HG03354 (cell line): ENCODE data around the gene MYBBP1A.

Source experiments
- ATAC-seq: cut with Tn5 transposase; IDR thresholded peaks from one replicate; pipeline ENCODE4 v1.9.1; 2021; ENCODE audit warnings: mild to moderate bottlenecking; ENCODE audit not compliant: unreplicated experiment, poor library complexity, severe bottlenecking

The MYBBP1A gene

GRCh38 chr17:4529533-4530152 lies 25.5 kb downstream of the MYBBP1A start:
- ATAC-seq: no peak

- ATAC-seq: no peak
Observed at GRCh38 chr17:4527566-4528125, 27.5 kb downstream of the MYBBP1A start.

GRCh38 chr17:4527134-4527533 lies 28.1 kb downstream of the MYBBP1A start:
- no peak for ATAC-seq

- ATAC-seq: no peak
Observed at GRCh38 chr17:4525691-4526397, 29.3 kb downstream of the MYBBP1A start.

- ATAC-seq: no peak
Observed at GRCh38 chr17:4523946-4524345, 31.2 kb downstream of the MYBBP1A start.

GRCh38 chr17:4522661-4523060 lies 32.5 kb downstream of the MYBBP1A start:
- no peak for ATAC-seq

- ATAC-seq: no peak
Observed at GRCh38 chr17:4520894-4521600, 34.1 kb downstream of the MYBBP1A start.

GRCh38 chr17:4520060-4520893 lies 34.9 kb downstream of the MYBBP1A start:
- no peak for ATAC-seq

GRCh38 chr17:4519361-4519788 lies 35.8 kb downstream of the MYBBP1A start:
- no peak for ATAC-seq

- no peak for ATAC-seq
Observed at GRCh38 chr17:4518901-4519300, 36.3 kb downstream of the MYBBP1A start.

- no peak for ATAC-seq
Observed at GRCh38 chr17:4516735-4517134, 38.4 kb downstream of the MYBBP1A start.

GRCh38 chr17:4515501-4515900 lies 39.7 kb downstream of the MYBBP1A start:
- ATAC-seq: no peak

GRCh38 chr17:4514779-4515178 lies 40.4 kb downstream of the MYBBP1A start:
- ATAC-seq: no peak

GRCh38 chr17:4514206-4514605 lies 41.0 kb downstream of the MYBBP1A start:
- ATAC-seq: no peak

GRCh38 chr17:4513113-4514032 lies 41.8 kb downstream of the MYBBP1A start:
- ATAC-seq: no peak

GRCh38 chr17:4512156-4513112 lies 42.8 kb downstream of the MYBBP1A start:
- ATAC-seq: no peak

GRCh38 chr17:4511199-4511932 lies 43.8 kb downstream of the MYBBP1A start:
- no peak for ATAC-seq
